ENCODE measurements around the gene NUP210.

NUP210 gene

DNA sequence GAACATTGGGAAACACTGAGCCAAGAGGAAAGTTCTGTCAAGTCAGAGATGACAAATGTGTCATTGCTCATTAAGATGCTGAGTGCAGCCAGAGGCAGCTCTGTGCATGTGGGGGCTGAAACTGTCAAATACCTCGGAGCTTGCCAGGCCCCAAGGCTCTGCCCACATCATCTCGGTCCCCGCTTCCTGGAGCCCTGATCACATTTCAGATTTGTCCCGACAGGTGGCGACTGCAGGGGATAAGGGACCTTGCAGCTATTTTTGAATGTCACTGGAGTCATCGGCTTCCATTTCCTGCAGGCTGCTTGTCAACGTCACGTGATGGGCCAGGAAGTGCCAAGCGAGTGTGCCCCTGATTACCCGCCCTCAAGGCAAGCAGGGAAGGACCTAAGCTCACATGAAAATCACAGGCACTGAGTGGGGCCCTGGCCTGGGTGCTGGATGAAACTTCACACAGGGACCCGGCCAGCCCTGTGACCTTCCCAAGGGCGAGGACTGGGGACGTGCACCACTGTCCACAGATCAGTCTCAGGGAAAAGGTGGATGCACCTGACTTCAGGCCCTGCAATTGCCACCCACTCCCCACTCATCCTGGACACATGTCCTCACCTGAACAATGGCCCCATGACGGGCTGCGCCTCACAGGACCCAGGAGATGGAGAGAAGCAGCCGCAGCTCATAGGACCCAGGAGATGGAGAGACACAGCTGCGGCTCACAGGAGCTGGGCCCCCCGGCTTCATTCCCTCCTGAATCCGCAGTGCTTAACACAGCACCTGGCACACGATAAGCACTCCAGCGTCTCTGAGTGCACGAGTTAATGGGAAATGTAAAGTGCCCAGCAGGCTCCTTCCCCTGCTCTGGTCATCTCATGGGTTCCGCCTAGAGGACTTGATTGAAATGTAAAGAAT lies 73.4 kb downstream of the NUP210 start:
- DNase-seq, result peak; percentile 13
- H3K27me3 ChIP-seq (ENCODE audit: insufficient read depth, low read depth, severe bottlenecking), result no peaks in the 10 kb centered on the region
- no peaks in the 10 kb centered on the region for H3K9me3 ChIP-seq (ENCODE audit: severe bottlenecking)
- H3K36me3 ChIP-seq, result peaks cover 77% of the 10 kb centered on the region
- TF ChIP-seq, protein P1, sequence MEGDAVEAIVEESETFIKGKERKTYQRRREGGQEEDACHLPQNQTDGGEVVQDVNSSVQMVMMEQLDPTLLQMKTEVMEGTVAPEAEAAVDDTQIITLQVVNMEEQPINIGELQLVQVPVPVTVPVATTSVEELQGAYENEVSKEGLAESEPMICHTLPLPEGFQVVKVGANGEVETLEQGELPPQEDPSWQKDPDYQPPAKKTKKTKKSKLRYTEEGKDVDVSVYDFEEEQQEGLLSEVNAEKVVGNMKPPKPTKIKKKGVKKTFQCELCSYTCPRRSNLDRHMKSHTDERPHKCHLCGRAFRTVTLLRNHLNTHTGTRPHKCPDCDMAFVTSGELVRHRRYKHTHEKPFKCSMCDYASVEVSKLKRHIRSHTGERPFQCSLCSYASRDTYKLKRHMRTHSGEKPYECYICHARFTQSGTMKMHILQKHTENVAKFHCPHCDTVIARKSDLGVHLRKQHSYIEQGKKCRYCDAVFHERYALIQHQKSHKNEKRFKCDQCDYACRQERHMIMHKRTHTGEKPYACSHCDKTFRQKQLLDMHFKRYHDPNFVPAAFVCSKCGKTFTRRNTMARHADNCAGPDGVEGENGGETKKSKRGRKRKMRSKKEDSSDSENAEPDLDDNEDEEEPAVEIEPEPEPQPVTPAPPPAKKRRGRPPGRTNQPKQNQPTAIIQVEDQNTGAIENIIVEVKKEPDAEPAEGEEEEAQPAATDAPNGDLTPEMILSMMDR (IDR thresholded peaks at IDR 0.05; ENCODE audit: low read depth, low read length), result peak; percentile 17; the same call in 1 of the 2 replicates
- H3K27ac ChIP-seq, result no peak overlapping the region
- H3K4me3 ChIP-seq (ENCODE audit: low read depth, low read length), result no peak overlapping the region

DNA sequence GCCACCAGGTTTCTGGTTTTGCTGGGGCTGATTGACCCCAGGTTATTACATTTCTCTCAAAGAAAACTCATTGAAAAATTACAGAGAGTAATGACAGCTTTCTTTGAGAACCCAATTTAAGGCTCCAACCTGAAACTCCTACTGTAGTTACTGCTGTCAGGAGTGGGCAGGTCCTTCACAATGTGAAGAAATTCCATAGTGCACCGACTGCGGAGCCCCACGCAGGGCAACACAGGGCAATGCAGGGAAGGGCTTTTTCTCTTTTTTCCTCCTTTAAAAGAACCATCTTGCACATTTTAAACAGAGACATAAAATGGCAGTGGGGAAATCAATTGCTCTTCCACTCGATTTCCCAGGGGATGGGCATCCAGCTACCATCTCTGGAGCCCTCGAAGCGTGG lies 74.3 kb downstream of the NUP210 start:
- H3K36me3 ChIP-seq, result peaks cover 77% of the 10 kb centered on the region
- TF ChIP-seq, protein P1 (IDR thresholded peaks at IDR 0.05; ENCODE audit: low read depth, low read length), result no peak
- DNase-seq, result no peak

DNA sequence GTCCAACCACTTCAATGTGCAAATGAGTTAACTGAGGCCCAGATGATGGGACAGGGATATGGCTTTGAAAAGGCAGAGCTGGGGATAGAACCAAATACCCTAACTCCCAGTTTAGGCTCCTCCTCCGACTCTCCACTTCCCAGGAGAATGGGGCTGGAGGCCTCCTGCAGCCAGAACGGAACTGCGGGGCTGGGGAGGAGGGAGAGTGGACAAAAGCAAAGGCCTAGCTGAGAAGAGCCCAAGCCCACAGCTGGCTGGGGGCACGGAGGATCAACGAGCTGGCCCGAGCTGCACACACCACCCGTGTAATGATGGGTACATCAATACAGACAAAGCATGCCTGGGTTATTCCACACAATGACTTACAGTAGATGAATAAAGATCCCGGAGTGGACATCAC lies 74.8 kb downstream of the NUP210 start:
- Histone ChIP-seq H3K4me3 (ENCODE audit: low read depth, low read length) (no peak overlapping the region), H3K27ac (no peak overlapping the region), H3K27me3 (ENCODE audit: insufficient read depth, low read depth, severe bottlenecking) (no peaks in the 10 kb centered on the region), H3K9me3 (ENCODE audit: severe bottlenecking) (no peaks in the 10 kb centered on the region), H3K36me3 (peaks cover 77% of the 10 kb centered on the region)
- no peak for DNase-seq
- TF ChIP-seq, protein P1 (IDR thresholded peaks at IDR 0.05; ENCODE audit: low read depth, low read length), result no peak

More for the DNA sequence above, 74.3 kb downstream of the NUP210 start:
- no peak overlapping the region for H3K4me3 ChIP-seq (ENCODE audit: low read depth, low read length)
- H3K27me3 ChIP-seq (ENCODE audit: insufficient read depth, low read depth, severe bottlenecking), result no peaks in the 10 kb centered on the region
- H3K9me3 ChIP-seq (ENCODE audit: severe bottlenecking), result no peaks in the 10 kb centered on the region
- H3K27ac ChIP-seq, result no peak overlapping the region

DNA sequence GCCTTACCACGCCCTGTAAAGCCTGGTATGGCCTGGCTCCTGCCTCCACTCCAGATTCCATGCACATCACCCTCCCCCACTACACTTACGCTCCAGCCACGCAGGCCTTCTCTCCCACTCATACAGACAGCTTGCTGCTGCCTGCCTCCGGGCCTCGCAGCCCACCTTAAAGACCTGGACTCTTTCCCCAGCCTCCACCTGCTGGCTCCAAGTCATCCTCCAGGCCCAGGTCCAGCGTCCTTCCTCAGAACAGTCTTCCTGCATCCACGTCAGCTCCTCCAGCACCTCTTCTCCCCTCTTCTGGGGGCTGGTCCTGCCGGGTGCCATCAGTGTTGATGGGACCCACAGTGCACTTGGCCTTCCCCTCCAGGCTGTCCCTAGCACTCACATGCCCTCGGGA lies 75.5 kb downstream of the NUP210 start:
- Histone ChIP-seq H3K9me3 (ENCODE audit: severe bottlenecking) (no peaks in the 10 kb centered on the region), H3K4me3 (ENCODE audit: low read depth, low read length) (no peak overlapping the region), H3K27ac (no peak overlapping the region), H3K36me3 (peaks cover 75% of the 10 kb centered on the region), H3K27me3 (ENCODE audit: insufficient read depth, low read depth, severe bottlenecking) (no peaks in the 10 kb centered on the region)
- DNase-seq, result no peak
- TF ChIP-seq, protein P1 (IDR thresholded peaks at IDR 0.05; ENCODE audit: low read depth, low read length), result no peak

DNA sequence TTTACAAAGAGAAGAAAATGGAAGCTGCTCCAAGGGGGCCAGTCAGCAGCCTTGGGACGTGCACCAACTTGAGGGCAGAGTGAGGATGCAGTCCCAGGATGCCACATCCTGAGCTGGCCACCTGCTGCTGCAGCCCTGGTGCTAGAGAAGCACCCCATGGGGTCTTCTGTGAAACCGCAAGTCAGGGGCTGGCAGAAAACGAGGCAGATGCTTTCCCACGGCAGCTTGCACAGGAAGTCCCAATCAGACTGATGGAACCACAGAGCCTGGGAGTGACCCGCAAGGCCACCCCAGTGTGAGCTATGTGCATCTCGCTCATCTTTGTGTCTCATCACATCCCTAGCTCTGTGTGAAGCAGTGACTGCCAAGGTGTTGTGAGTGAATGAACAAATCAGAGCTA lies 76.5 kb downstream of the NUP210 start:
- TF ChIP-seq, protein P1 (IDR thresholded peaks at IDR 0.05; ENCODE audit: low read depth, low read length), result no peak
- Histone ChIP-seq H3K27me3 (ENCODE audit: insufficient read depth, low read depth, severe bottlenecking) (no peaks in the 10 kb centered on the region), H3K36me3 (peaks cover 77% of the 10 kb centered on the region), H3K4me3 (ENCODE audit: low read depth, low read length) (no peak overlapping the region), H3K27ac (no peak overlapping the region), H3K9me3 (ENCODE audit: severe bottlenecking) (no peaks in the 10 kb centered on the region)
- DNase-seq, result no peak
